H1 (cell line): ENCODE measurements around the gene PROM2. TPM values are rescaled to one million over a fixed set of nuclear protein-coding genes. Genes with fewer than 3 reads are reported as not detected.

Source experiments
- CTCF ChIA-PET: fragments of 300-600 bp; sonication (Branson Sonifier 250); formaldehyde crosslinking; loops from one replicate; lab custom pipeline; 2021; ENCODE audit not compliant: partially characterized antibody; lab: Charles Lee
- POLR2A ChIA-PET: fragments of 300-600 bp; sonication (Branson Sonifier 250); formaldehyde crosslinking; loops from one replicate; lab custom pipeline; 2021; ENCODE audit warnings: inconsistent platforms; ENCODE audit not compliant: partially characterized antibody; lab: Charles Lee
- DNase-seq, 2 experiments: peaks; one replicate each; pipeline versions ENCODE4 v3.0.0 to v3.0.0-alpha.2; 2010 to 2022; ENCODE audit warnings: low spot score in 2 of 2, low read depth in 1 of 2, mixed read lengths in 1 of 2
- FAIRE-seq: peaks from 2 replicates; lab custom pipeline; 2011; peaks lifted over from hg19 to GRCh38; lab: Jason Lieb, UNC
- H2AFZ ChIP-seq: 2 replicates; pipeline ENCODE4 v1.8.1; 2012; ENCODE audit warnings: low read length, inconsistent platforms
- H2AK5ac ChIP-seq: 2 replicates; pipeline ENCODE4 v1.6.1; 2013; ENCODE audit warnings: low read depth, low read length
- H2BK120ac ChIP-seq: replicated peaks from 2 replicates; pipeline ENCODE3; 2013; ENCODE audit warnings: low read depth, low read length, inconsistent platforms
- H2BK12ac ChIP-seq: 2 replicates; pipeline ENCODE4 v1.6.1; 2013; ENCODE audit warnings: low read depth, low read length
- H2BK15ac ChIP-seq: 2 replicates; pipeline ENCODE4 v1.6.1; 2013; ENCODE audit warnings: low read length
- H2BK20ac ChIP-seq: 2 replicates; pipeline ENCODE4 v1.6.1; 2013; ENCODE audit warnings: low read length
- H2BK5ac ChIP-seq: 2 replicates; pipeline ENCODE4 v1.6.1; 2013; ENCODE audit warnings: low read depth, low read length
- H3K14ac ChIP-seq: 2 replicates; pipeline ENCODE4 v1.6.1; 2013; ENCODE audit warnings: inconsistent platforms; ENCODE audit not compliant: insufficient read length
- H3K18ac ChIP-seq: 2 replicates; pipeline ENCODE4 v1.6.1; 2013; ENCODE audit warnings: low read length; ENCODE audit errors: extremely low read depth
- H3K23ac ChIP-seq: 2 replicates; pipeline ENCODE4 v1.6.1; 2013; ENCODE audit warnings: inconsistent platforms; ENCODE audit not compliant: insufficient read length
- H3K23me2 ChIP-seq: 2 replicates; pipeline ENCODE4 v1.6.1; 2013; ENCODE audit warnings: low read depth, low read length
- H3K27ac ChIP-seq: 2 replicates; pipeline ENCODE4 v1.6.1; 2011; ENCODE audit warnings: low read depth, low read length, inconsistent platforms
- H3K27me3 ChIP-seq, 4 experiments: replicated peaks in 1 of 4; 1 replicate in 1 of 4; 2 replicates in 3 of 4; pipeline versions ENCODE4 v1.6.1 to v1.8.1; 2011 to 2013; ENCODE audit warnings: low read length in 3 of 4, mild to moderate bottlenecking in 3 of 4, inconsistent platforms in 2 of 4, mixed read lengths in 2 of 4, moderate library complexity in 1 of 4; ENCODE audit not compliant: control insufficient read depth in 3 of 4, insufficient read depth in 3 of 4; ENCODE audit errors: extremely low read depth in 1 of 4
- H3K36me3 ChIP-seq, 4 experiments: 2 replicates each; pipeline versions ENCODE4 v1.6.1 to v1.8.1; 2011 to 2013; ENCODE audit warnings: mild to moderate bottlenecking in 4 of 4, low read length in 3 of 4, moderate library complexity in 2 of 4, control low read depth in 1 of 4, inconsistent platforms in 1 of 4; ENCODE audit not compliant: insufficient read depth in 4 of 4, control insufficient read depth in 2 of 4
- H3K4ac ChIP-seq: replicated peaks from 2 replicates; pipeline ENCODE3; 2013; ENCODE audit warnings: low read length, low read depth, mixed read lengths, inconsistent platforms; ENCODE audit not compliant: insufficient read length
- H3K4me1 ChIP-seq, 4 experiments: replicated peaks in 1 of 4; 1 replicate in 1 of 4; 2 replicates in 3 of 4; pipeline versions ENCODE4 v1.6.1 to v1.8.1; 2011 to 2013; ENCODE audit warnings: low read length in 3 of 4, inconsistent platforms in 2 of 4, mixed read lengths in 1 of 4; ENCODE audit not compliant: insufficient read depth in 4 of 4, control insufficient read depth in 3 of 4
- H3K4me2 ChIP-seq, 2 experiments: 2 replicates each; pipeline versions ENCODE4 v1.6.1 to v1.8.1; 2011 to 2013; ENCODE audit warnings: low read depth in 2 of 2, low read length in 2 of 2, control low read depth in 1 of 2, inconsistent platforms in 1 of 2, mild to moderate bottlenecking in 1 of 2; ENCODE audit not compliant: insufficient read depth in 1 of 2
- H3K4me3 ChIP-seq, 4 experiments: fragments of 200-600, 300-600 bp in 1 of 4; sonication (generic), shearing (Covaris generic), sonication (Bioruptor Twin) in 1 of 4; 2 replicates each; pipeline versions ENCODE4 v1.5.1 to v1.8.1; 2011 to 2016; ENCODE audit warnings: low read length in 4 of 4, low read depth in 3 of 4, control low read depth in 2 of 4, inconsistent platforms in 2 of 4, mild to moderate bottlenecking in 2 of 4, mixed read lengths in 1 of 4, moderate library complexity in 1 of 4; ENCODE audit not compliant: insufficient read depth in 2 of 4; ENCODE audit errors: extremely low read depth in 1 of 4
- H3K56ac ChIP-seq: replicated peaks from 2 replicates; pipeline ENCODE3; 2013; ENCODE audit warnings: low read depth, mild to moderate bottlenecking, mixed read lengths, low read length, inconsistent platforms; ENCODE audit not compliant: insufficient read length
- H3K79me1 ChIP-seq: 2 replicates; pipeline ENCODE4 v1.6.1; 2013; ENCODE audit warnings: low read depth, low read length, control low read depth
- H3K79me2 ChIP-seq, 2 experiments: 2 replicates each; pipeline versions ENCODE4 v1.6.1 to v1.8.1; 2012 to 2013; ENCODE audit warnings: low read length in 2 of 2, mild to moderate bottlenecking in 2 of 2, inconsistent platforms in 1 of 2; ENCODE audit not compliant: insufficient read depth in 2 of 2, control insufficient read depth in 1 of 2
- H3K9ac ChIP-seq, 4 experiments: replicated peaks in 1 of 4; 1 replicate in 1 of 4; 2 replicates in 3 of 4; pipeline versions ENCODE4 v1.6.1 to v1.8.1; 2011 to 2013; ENCODE audit warnings: low read depth in 3 of 4, low read length in 3 of 4, control low read depth in 2 of 4, mild to moderate bottlenecking in 2 of 4, moderate library complexity in 2 of 4, inconsistent platforms in 1 of 4; ENCODE audit errors: extremely low read depth in 1 of 4
- H3K9me3 ChIP-seq, 2 experiments: 2 replicates each; pipeline versions ENCODE4 v1.6.1 to v1.8.1; 2012 to 2013; ENCODE audit warnings: mild to moderate bottlenecking in 2 of 2, moderate library complexity in 2 of 2, control low read depth in 1 of 2, inconsistent platforms in 1 of 2, low read depth in 1 of 2, low read length in 1 of 2, mixed read lengths in 1 of 2; ENCODE audit not compliant: insufficient read depth in 2 of 2
- H4K20me1 ChIP-seq, 2 experiments: replicated peaks in 1 of 2; 2 replicates each; pipeline versions ENCODE3 to v1.8.1; 2011 to 2013; ENCODE audit warnings: inconsistent platforms in 2 of 2, low read length in 2 of 2, mild to moderate bottlenecking in 1 of 2; ENCODE audit not compliant: insufficient read depth in 2 of 2, control insufficient read depth in 1 of 2
- H4K5ac ChIP-seq: 2 replicates; pipeline ENCODE4 v1.6.1; 2013; ENCODE audit warnings: low read length, low read depth, mixed read lengths, inconsistent platforms; ENCODE audit not compliant: insufficient read length
- H4K8ac ChIP-seq: 2 replicates; pipeline ENCODE4 v1.8.0; 2013; ENCODE audit warnings: mild to moderate bottlenecking, moderate library complexity, low read length, inconsistent platforms; ENCODE audit not compliant: insufficient read depth; ENCODE audit errors: extremely low read depth
- H4K91ac ChIP-seq: replicated peaks from 2 replicates; pipeline ENCODE3; 2013; ENCODE audit warnings: low read length, mixed read lengths, inconsistent platforms; ENCODE audit not compliant: insufficient read length
- CEBPB ChIP-seq: IDR thresholded peaks from 2 replicates; pipeline ENCODE4 v1.6.1; 2012; ENCODE audit warnings: low read depth, low read length
- E2F6 ChIP-seq: IDR thresholded peaks from 2 replicates; pipeline ENCODE4 v1.6.1; 2012; ENCODE audit warnings: inconsistent platforms
- JUN ChIP-seq: IDR thresholded peaks from 2 replicates; pipeline ENCODE4 v1.6.1; 2011; ENCODE audit warnings: low read depth, mild to moderate bottlenecking, improper control_type of control experiment, low read length
- KDM5A ChIP-seq: fragments of 200-600 bp; IDR thresholded peaks from 2 replicates; pipeline ENCODE4 v1.7.1; 2012; ENCODE audit warnings: mild to moderate bottlenecking, low read length, inconsistent platforms, mixed read lengths
- MAFK ChIP-seq: IDR thresholded peaks from 2 replicates; pipeline ENCODE4 v1.6.1; 2012; ENCODE audit warnings: low read depth, mild to moderate bottlenecking, improper control_type of control experiment, low read length
- RXRA ChIP-seq: IDR thresholded peaks from 2 replicates; pipeline ENCODE4 v1.6.1; 2011; ENCODE audit warnings: low read depth, mild to moderate bottlenecking, low read length, moderate library complexity; ENCODE audit not compliant: insufficient read depth
- WGBS, 2 experiments: shearing (Covaris generic) in 1 of 2; methylation state at CpG; one replicate each; pipeline versions ENCODE4 v1.1.6 to v1.1.7; 2013 to 2015; ENCODE audit warnings: low lambda C conversion rate in 2 of 2, mixed read lengths in 2 of 2, inconsistent platforms in 1 of 2, low coverage in 1 of 2, missing lambda C conversion rate in 1 of 2; ENCODE audit not compliant: insufficient replicate concordance in 2 of 2, insufficient coverage in 1 of 2, insufficient read length in 1 of 2; ENCODE audit errors: extremely low coverage in 1 of 2, missing lambda C conversion rate in 1 of 2; 5-methylcytosine and 5-hydroxymethylcytosine counted together
- polyA plus RNA-seq, 7 experiments: library from polyadenylated mRNA; depleted of rRNA in 3 of 7; stranded (reverse) in 5 of 7; unstranded in 2 of 7; fragments of >200 nt in 5 of 7; fragments of 200-250 nt in 2 of 7; gene quantifications; 1 replicate in 5 of 7; 2 replicates in 1 of 7; 4 replicates in 1 of 7; pipeline versions ENCODE4 v1.2.1 to v1.2.3, GENCODE V29; 2011 to 2013; ENCODE audit warnings: missing spikeins in 2 of 7, mixed read lengths in 2 of 7
- total RNA-seq: library from RNA; stranded (reverse); fragmentation: NEBNext Ultra II Directional; extraction: Animal tissue kit (Norgen Biotek cat#: 25700); gene quantifications from 2 replicates; pipeline ENCODE4 v1.2.1, GENCODE V29; 2021

The PROM2 gene
- total and polyA plus RNA-seq, 2 of the 8 experiments (the other 6 are each of a cell fraction or from before 2014, with no cell fraction given) = 1.6 to 3.8 TPM

- POLR2A ChIA-PET = no interaction called here
Measured at GRCh38 chr2:95282458-95282857, 8.2 kb downstream of the PROM2 start.

More at GRCh38 chr2:95282458-95282857, 8.2 kb downstream of the PROM2 start:
- H3K9ac ChIP-seq = no peak overlapping the region
- H4K8ac ChIP-seq = no peak overlapping the region
- no peak overlapping the region for H2BK15ac ChIP-seq
- no peak for TF ChIP-seq RXRA
- TF ChIP-seq E2F6 = no peak
- TF ChIP-seq KDM5A = no peak
- TF ChIP-seq CEBPB = no peak
- no peak for TF ChIP-seq MAFK
- TF ChIP-seq JUN = no peak
- peaks cover 0 to under 1% (median 0%) of the 10 kb centered on the region in 4 experiments; a peak in 1 of 7 replicates for H3K4me1 ChIP-seq
- no peak overlapping the region for H3K4ac ChIP-seq
- no peaks in the 10 kb centered on the region for H3K79me2 ChIP-seq
- CTCF ChIA-PET = no interaction called here
- H3K27me3 ChIP-seq = no peaks in the 10 kb centered on the region
- H3K56ac ChIP-seq = no peak overlapping the region
- no peak overlapping the region for H3K14ac ChIP-seq
- no peaks in the 10 kb centered on the region for H3K79me1 ChIP-seq
- H4K20me1 ChIP-seq = no peaks in the 10 kb centered on the region
- H3K4me3 ChIP-seq = no peak overlapping the region
- H2BK5ac ChIP-seq = no peak overlapping the region
- no peak overlapping the region for H3K18ac ChIP-seq
- no peak overlapping the region for H4K91ac ChIP-seq
- no peak overlapping the region for H2BK120ac ChIP-seq
- H3K9me3 ChIP-seq = peaks cover 56 to 98% of the 10 kb centered on the region in 2 experiments
- no peak overlapping the region for H2AK5ac ChIP-seq
- no peaks in the 10 kb centered on the region for H3K36me3 ChIP-seq
- H2BK20ac ChIP-seq = no peak overlapping the region
- no peaks in the 10 kb centered on the region for H3K23me2 ChIP-seq
- no peak overlapping the region for H2AFZ ChIP-seq
- H4K5ac ChIP-seq = no peak overlapping the region
- FAIRE-seq (no peak), DNase-seq (no peak)
- WGBS, 2 experiments = 44% methylated on average over 3 of the region's 3 CpGs; no CpG with 5 or more reads in 1 of the 2 experiments
- H3K4me2 ChIP-seq = no peak overlapping the region
- no peak overlapping the region for H3K23ac ChIP-seq
- no peak overlapping the region for H3K27ac ChIP-seq
- no peak overlapping the region for H2BK12ac ChIP-seq
